ENCODE measurements around the gene CISH.

- TF ChIP-seq CTCF (conservative IDR thresholded peaks at IDR 0.05; ENCODE audit: low read length) (no peak), EZH2phosphoT487 (IDR thresholded peaks at IDR 0.05; ENCODE audit: borderline replicate concordance) (no peak)
Measured at GRCh38 chr3:50582083-50582482, 29.5 kb downstream of the CISH start.
